CD4-positive, CD25-positive, alpha-beta regulatory T cell (primary cell): ENCODE data around the gene TAS1R1. TPM values are rescaled to one million over a fixed set of nuclear protein-coding genes. Genes with fewer than 3 reads are reported as not detected.

ENCODE experiments used
- ATAC-seq, 2 donors: fragments of 150-1000 bp; cut with Tn5 transposase; one replicate each; pipeline ENCODE4 v1.10.0; 2021; ENCODE audit warnings: low read depth in 2 of 2, moderate number of reproducible peaks in 2 of 2, moderate library complexity in 1 of 2
- DNase-seq, 3 donors: peaks; one replicate each; pipeline versions ENCODE4 v3.0.0 to v3.0.0-alpha.2; 2012 to 2022; ENCODE audit warnings: mixed read lengths in 1 of 3
- H3K27ac ChIP-seq: one replicate; pipeline ENCODE4 v1.7.0; 2013; ENCODE audit warnings: mild to moderate bottlenecking, low read length; ENCODE audit not compliant: insufficient read depth, poor library complexity, severe bottlenecking
- H3K27me3 ChIP-seq: one replicate; pipeline ENCODE4 v1.7.0; 2013; ENCODE audit warnings: low read length; ENCODE audit not compliant: control insufficient read depth, insufficient read depth
- H3K36me3 ChIP-seq: one replicate; pipeline ENCODE4 v1.7.0; 2013; ENCODE audit warnings: mild to moderate bottlenecking, low read length, moderate library complexity; ENCODE audit not compliant: control insufficient read depth, insufficient read depth
- H3K4me1 ChIP-seq: 2 replicates; pipeline ENCODE4 v1.7.0; 2013; ENCODE audit warnings: mild to moderate bottlenecking, low read length; ENCODE audit not compliant: insufficient read depth, control insufficient read depth, poor library complexity, severe bottlenecking
- H3K4me3 ChIP-seq: one replicate; pipeline ENCODE4 v1.7.0; 2013; ENCODE audit warnings: low read depth, mild to moderate bottlenecking, low read length, moderate library complexity
- H3K9me3 ChIP-seq, 2 experiments: 1 replicate in 1 of 2; 2 replicates in 1 of 2; pipeline ENCODE4 v1.7.0; 2013; ENCODE audit warnings: low read length in 2 of 2, mild to moderate bottlenecking in 1 of 2, moderate library complexity in 1 of 2; ENCODE audit not compliant: control insufficient read depth in 2 of 2
- H3K27ac Mint-ChIP-seq, 3 donors: one replicate each; pipeline ENCODE4 v1.8.0; 2020 to 2022; ENCODE audit warnings: mild to moderate bottlenecking in 3 of 3, mixed read lengths in 3 of 3, moderate library complexity in 2 of 3
- H3K27me3 Mint-ChIP-seq: one replicate; pipeline ENCODE4 v1.8.0; 2022; ENCODE audit warnings: mild to moderate bottlenecking, mixed read lengths
- H3K36me3 Mint-ChIP-seq: one replicate; pipeline ENCODE4 v1.8.0; 2020; ENCODE audit warnings: mixed read lengths
- H3K4me1 Mint-ChIP-seq, 4 donors: one replicate each; pipeline ENCODE4 v1.8.0; 2020 to 2022; ENCODE audit warnings: mixed read lengths in 4 of 4, mild to moderate bottlenecking in 1 of 4
- H3K4me3 Mint-ChIP-seq, 4 donors: one replicate each; pipeline ENCODE4 v1.8.0; 2020 to 2022; ENCODE audit warnings: mild to moderate bottlenecking in 4 of 4, mixed read lengths in 4 of 4, moderate library complexity in 3 of 4
- H3K9me3 Mint-ChIP-seq, 7 donors: one replicate each; pipeline ENCODE4 v1.8.0; 2020 to 2022; ENCODE audit warnings: mixed read lengths in 7 of 7, mild to moderate bottlenecking in 3 of 7, moderate library complexity in 2 of 7
- polyA plus RNA-seq, 4 donors: library from polyadenylated mRNA; unstranded; fragments of 300-500 nt; fragmentation: Illumina TruSeq; gene quantifications; one replicate each; pipeline ENCODE4 v1.2.3, GENCODE V29; 2021
- total RNA-seq: library from RNA; stranded (reverse); gene quantifications from one replicate; pipeline ENCODE4 v1.2.3, GENCODE V29; 2022

Gene TAS1R1
- total and polyA plus RNA-seq, 5 donors from 2014 or later, result 0.09 TPM; not detected in 4

DNA sequence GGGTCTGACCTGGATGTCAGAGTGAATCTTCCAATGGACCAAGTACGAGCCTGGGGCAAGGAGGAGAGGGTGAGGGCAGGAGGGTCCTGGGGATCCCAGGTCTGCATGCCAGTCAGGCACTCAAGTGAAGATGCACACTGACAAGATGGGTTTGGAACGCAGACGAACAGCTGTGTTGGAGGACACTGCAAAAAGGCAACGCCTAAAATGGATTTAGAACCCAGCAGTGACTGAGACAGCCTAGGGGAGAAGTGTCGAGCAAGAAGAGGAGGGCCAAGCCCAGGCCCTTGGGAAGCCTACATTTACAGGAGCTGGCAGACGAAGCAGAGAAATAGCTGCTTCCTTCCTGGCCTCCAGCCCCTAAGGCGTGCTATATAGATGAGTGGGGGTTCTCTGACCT is 26.6 kb upstream of the TAS1R1 start:
- H3K27ac ChIP-seq, result no peak overlapping the region
- no peak for DNase-seq
- Mint-ChIP-seq H3K9me3 (no peaks in the 10 kb centered on the region), H3K36me3 (peaks cover 43% of the 10 kb centered on the region), H3K27ac (no peak overlapping the region), H3K4me1 (peaks cover 0 to 5% (median 2%) of the 10 kb centered on the region in 4 donors), H3K27me3 (no peaks in the 10 kb centered on the region), H3K4me3 (no peak overlapping the region)
- no peaks in the 10 kb centered on the region for H3K27me3 ChIP-seq
- no peaks in the 10 kb centered on the region for H3K4me1 ChIP-seq
- no peak for ATAC-seq
- H3K9me3 ChIP-seq, result no peaks in the 10 kb centered on the region
- H3K36me3 ChIP-seq, result peaks cover 74% of the 10 kb centered on the region
- H3K4me3 ChIP-seq, result no peak overlapping the region

DNA sequence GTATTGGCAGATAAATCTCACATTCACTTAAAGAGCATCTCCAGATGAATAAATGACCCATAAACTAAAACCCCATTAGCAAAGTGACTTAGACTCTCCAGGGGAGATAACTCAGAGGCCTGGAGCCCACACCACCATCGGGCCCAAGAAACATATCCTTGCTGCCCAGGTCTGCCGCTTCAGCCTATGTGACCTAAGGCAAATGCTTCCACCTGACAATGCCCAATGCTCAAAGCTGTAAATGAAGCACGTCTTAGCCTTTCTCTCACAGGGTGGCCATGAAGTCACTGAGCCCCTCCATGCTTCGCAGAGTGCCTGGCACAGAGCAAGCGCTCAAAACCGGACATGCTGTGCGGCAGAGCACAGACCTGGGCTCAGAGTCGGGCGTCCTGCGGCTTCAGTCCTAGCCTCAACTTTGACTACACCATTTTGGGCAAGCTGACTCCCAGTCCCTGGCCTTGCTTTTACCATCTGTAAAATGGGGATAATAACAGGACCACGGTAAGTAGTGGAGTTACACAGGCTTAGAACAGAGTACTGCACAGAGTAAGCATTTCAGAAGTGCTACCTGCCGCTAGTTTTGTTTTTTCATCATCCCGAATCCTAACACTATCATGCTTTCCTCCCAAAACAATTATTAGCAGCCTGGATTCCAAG is 24.5 kb upstream of the TAS1R1 start:
- Mint-ChIP-seq H3K9me3 (no peaks in the 10 kb centered on the region), H3K27me3 (no peaks in the 10 kb centered on the region), H3K4me3 (no peak overlapping the region), H3K27ac (no peak overlapping the region), H3K36me3 (peaks cover 43% of the 10 kb centered on the region), H3K4me1 (peaks cover 0 to 10% (median 2%) of the 10 kb centered on the region in 4 donors)
- DNase-seq (no peak), ATAC-seq (no peak)
- Histone ChIP-seq H3K4me3 (no peak overlapping the region), H3K9me3 (no peaks in the 10 kb centered on the region), H3K4me1 (no peaks in the 10 kb centered on the region), H3K27ac (no peak overlapping the region), H3K27me3 (no peaks in the 10 kb centered on the region), H3K36me3 (peaks cover 81% of the 10 kb centered on the region)

DNA sequence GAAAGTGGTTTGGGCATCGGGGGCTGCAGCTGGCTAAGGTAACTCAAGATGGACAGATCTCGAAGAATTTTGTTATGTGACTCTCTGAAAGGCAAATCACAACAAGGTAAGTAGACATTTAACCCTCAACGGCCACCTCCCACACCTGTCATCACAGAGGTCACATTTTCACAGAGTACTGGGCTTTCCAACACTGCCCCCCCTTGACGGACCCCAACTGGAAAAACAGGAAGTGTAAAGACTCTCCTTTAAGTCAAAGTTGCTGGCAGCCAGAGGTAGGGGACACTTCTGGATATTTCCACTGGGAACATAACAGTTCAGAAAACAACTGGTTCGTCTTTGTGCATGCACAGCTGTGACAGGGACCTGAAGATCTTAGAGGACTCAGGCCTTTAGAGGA is 23.1 kb upstream of the TAS1R1 start:
- Mint-ChIP-seq H3K27me3 (no peaks in the 10 kb centered on the region), H3K4me3 (no peak overlapping the region), H3K36me3 (peaks cover 41% of the 10 kb centered on the region), H3K27ac (peak overlapping the region in 1 of 3 donors; percentile 67), H3K9me3 (no peaks in the 10 kb centered on the region), H3K4me1 (peaks cover 0 to 10% (median 3%) of the 10 kb centered on the region in 4 donors)
- no peaks in the 10 kb centered on the region for H3K27me3 ChIP-seq
- no peaks in the 10 kb centered on the region for H3K4me1 ChIP-seq
- H3K4me3 ChIP-seq, result no peak overlapping the region
- H3K27ac ChIP-seq, result no peak overlapping the region
- peaks cover 71% of the 10 kb centered on the region for H3K36me3 ChIP-seq
- ATAC-seq (no peak), DNase-seq (no peak)
- H3K9me3 ChIP-seq, result no peaks in the 10 kb centered on the region

DNA sequence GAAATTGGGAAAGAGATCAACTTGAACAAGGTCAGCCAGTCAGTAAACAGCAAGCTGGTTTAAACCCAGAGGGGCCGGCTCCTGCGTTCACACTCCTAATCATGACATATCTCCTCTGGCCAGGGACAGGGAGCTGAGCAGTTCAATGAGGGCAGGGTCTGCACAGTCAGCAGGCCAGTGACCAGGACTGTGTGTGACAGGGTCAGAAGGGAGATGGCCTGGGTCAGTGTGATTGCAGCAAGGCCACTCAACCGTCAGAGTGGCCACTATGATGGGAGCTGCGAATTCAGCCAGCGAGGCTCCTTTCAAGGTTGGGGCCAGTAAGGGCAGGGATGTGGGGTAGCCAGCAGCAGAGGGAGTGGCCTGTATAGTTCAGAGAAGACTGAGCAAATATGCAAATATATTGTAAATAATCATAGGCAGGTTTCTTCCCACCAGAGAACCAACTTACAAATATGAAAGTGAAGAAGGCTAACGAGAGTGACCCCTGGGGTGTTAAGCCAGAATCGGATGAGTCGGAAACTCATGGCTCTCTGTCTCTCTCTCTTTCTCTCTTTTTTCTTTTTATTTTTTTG is 20.8 kb upstream of the TAS1R1 start:
- Mint-ChIP-seq H3K27ac (peak overlapping the region in 1 of 3 donors; percentile 2), H3K4me3 (no peak overlapping the region), H3K36me3 (peaks cover 46% of the 10 kb centered on the region), H3K27me3 (no peaks in the 10 kb centered on the region), H3K9me3 (no peaks in the 10 kb centered on the region), H3K4me1 (peaks cover 0 to 24% (median 9%) of the 10 kb centered on the region in 4 donors)
- H3K27me3 ChIP-seq, result no peaks in the 10 kb centered on the region
- no peak overlapping the region for H3K27ac ChIP-seq
- DNase-seq, result no peak
- H3K4me3 ChIP-seq, result no peak overlapping the region
- ATAC-seq, result no peak
- H3K36me3 ChIP-seq, result peaks cover 56% of the 10 kb centered on the region
- H3K4me1 ChIP-seq, result no peaks in the 10 kb centered on the region
- H3K9me3 ChIP-seq, result no peaks in the 10 kb centered on the region

DNA sequence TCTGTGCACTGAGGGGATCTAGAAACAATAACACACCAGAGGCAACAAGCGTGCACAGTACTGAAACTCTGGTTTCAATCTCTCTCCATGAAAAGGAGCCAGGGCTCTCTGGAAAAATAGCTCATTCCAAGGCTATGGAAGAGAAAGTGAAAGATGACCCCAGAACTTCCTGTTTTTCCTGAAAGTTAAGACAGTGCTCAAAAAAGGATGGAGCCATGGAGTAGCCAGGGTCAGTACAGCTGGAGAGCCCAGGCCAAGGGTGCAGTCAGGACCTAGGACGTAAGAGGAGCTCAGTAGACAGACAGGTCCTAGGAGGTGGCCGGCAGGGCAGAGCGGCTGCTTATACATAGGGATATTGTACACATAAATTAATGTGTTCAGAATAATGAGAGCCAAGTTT is 19.9 kb upstream of the TAS1R1 start:
- peaks cover 0 to 24% (median 9%) of the 10 kb centered on the region in 4 donors for H3K4me1 Mint-ChIP-seq
- H3K36me3 Mint-ChIP-seq, result peaks cover 46% of the 10 kb centered on the region
- peak overlapping the region; percentile 20 for H3K27ac ChIP-seq
- H3K9me3 ChIP-seq, result no peaks in the 10 kb centered on the region
- no peak for ATAC-seq
- no peaks in the 10 kb centered on the region for H3K27me3 ChIP-seq
- no peaks in the 10 kb centered on the region for H3K9me3 Mint-ChIP-seq
- H3K4me3 ChIP-seq, result no peak overlapping the region
- no peaks in the 10 kb centered on the region for H3K27me3 Mint-ChIP-seq
- peak overlapping the region; percentile 73 to 92 (median 82) for H3K27ac Mint-ChIP-seq
- no peak overlapping the region for H3K4me3 Mint-ChIP-seq
- H3K36me3 ChIP-seq, result peaks cover 48% of the 10 kb centered on the region
- no peak for DNase-seq
- no peaks in the 10 kb centered on the region for H3K4me1 ChIP-seq

DNA sequence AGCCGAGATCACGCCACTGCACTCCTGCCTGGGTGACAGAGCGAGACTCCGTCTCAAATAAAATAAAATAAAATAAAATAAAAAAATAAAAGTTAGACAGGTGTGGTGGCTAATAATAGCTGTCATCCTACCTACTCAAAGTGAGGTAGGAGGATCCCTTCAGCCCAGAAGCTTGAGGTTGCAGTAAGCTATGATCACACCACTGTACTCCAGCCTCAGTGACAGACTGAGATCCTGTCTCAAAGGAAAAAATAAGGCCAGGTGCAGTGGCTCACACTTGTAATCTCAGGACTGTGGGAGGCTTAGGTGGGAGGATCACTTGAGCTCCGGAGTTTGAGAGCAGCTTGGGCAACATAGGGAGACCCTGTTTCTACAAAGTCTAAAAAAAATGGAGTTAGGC is 18.8 kb upstream of the TAS1R1 start:
- no peak for ATAC-seq
- H3K27ac ChIP-seq, result no peak overlapping the region
- H3K27me3 ChIP-seq, result no peaks in the 10 kb centered on the region
- H3K36me3 Mint-ChIP-seq, result peaks cover 46% of the 10 kb centered on the region
- no peak overlapping the region for H3K4me3 Mint-ChIP-seq
- peak overlapping the region in 1 of 3 donors; percentile 26 for H3K27ac Mint-ChIP-seq
- no peaks in the 10 kb centered on the region for H3K4me1 ChIP-seq
- H3K36me3 ChIP-seq, result peaks cover 49% of the 10 kb centered on the region
- H3K9me3 ChIP-seq, result no peaks in the 10 kb centered on the region
- no peak for DNase-seq
- H3K9me3 Mint-ChIP-seq, result no peaks in the 10 kb centered on the region
- no peak overlapping the region for H3K4me3 ChIP-seq
- peaks cover 0 to 24% (median 9%) of the 10 kb centered on the region in 4 donors for H3K4me1 Mint-ChIP-seq
- no peaks in the 10 kb centered on the region for H3K27me3 Mint-ChIP-seq

DNA sequence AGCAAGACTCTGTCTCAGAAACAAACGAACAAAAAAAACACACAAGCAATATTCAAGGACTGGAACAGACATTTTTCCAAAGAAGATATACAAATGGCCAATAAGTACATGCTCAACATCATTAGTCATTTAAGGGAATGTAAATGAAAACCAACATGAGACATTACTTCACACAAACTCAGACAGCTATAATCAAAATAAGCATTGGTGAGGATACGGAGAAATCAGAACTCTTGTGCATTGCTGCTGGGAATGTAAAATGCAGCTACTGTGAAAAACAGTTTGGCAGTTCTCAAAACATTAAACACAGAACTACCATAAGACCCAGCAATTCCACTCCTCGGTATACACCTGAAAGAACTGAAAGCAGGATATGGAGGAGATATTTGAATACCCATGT is 16.2 kb upstream of the TAS1R1 start:
- DNase-seq (no peak), ATAC-seq (no peak)
- Mint-ChIP-seq H3K36me3 (peaks cover 32% of the 10 kb centered on the region), H3K4me3 (no peak overlapping the region), H3K9me3 (no peaks in the 10 kb centered on the region), H3K27ac (peak overlapping the region; percentile 50 to 89 (median 82)), H3K4me1 (peaks cover 0 to 24% (median 9%) of the 10 kb centered on the region in 4 donors), H3K27me3 (no peaks in the 10 kb centered on the region)
- Histone ChIP-seq H3K36me3 (peaks cover 35% of the 10 kb centered on the region), H3K27me3 (no peaks in the 10 kb centered on the region), H3K4me3 (no peak overlapping the region), H3K27ac (no peak overlapping the region), H3K9me3 (no peaks in the 10 kb centered on the region), H3K4me1 (no peaks in the 10 kb centered on the region)

DNA sequence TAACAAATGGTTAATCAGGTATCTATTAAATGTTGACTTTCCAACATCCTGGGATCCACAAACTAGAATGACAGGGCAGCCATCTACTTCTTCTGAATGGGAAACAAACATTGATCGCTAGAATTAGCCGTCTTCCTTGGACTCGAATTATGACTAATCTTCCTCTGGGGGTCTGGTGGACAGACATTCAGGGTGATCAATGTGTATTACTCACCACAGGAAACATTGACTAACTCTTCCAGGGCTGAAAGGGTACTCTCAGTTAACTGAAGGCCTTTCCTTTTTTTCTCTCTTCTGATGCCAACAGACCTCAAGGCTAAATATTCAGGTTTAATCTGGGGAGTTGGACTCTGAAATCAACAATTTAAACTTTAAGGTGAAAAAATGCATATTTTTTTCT is 10.3 kb upstream of the TAS1R1 start:
- H3K9me3 ChIP-seq, result no peaks in the 10 kb centered on the region
- peaks cover 62% of the 10 kb centered on the region for H3K36me3 ChIP-seq
- no peaks in the 10 kb centered on the region for H3K27me3 ChIP-seq
- Mint-ChIP-seq H3K27me3 (no peaks in the 10 kb centered on the region), H3K36me3 (peaks cover 42% of the 10 kb centered on the region), H3K27ac (peak overlapping the region; percentile 91 to 100 (median 93)), H3K9me3 (no peaks in the 10 kb centered on the region), H3K4me1 (peaks cover 0 to 38% (median 29%) of the 10 kb centered on the region in 4 donors), H3K4me3 (peak overlapping the region; percentile 53 to 80 (median 68))
- H3K27ac ChIP-seq, result peak overlapping the region; percentile 68
- peak overlapping the region; percentile 73 for H3K4me3 ChIP-seq
- DNase-seq (peak in 1 of 3 donors; percentile 16), ATAC-seq (peak; percentile 29 to 43)
- peaks cover 34% of the 10 kb centered on the region for H3K4me1 ChIP-seq
